ENCODE data around the gene C1orf35.
A peak's percentile ranks its signal among the peaks of the same experiment; 100 is the strongest.

C1orf35 gene

GRCh38 chr1:228139406-228139930, 36.3 kb upstream of the C1orf35 start:
- Histone ChIP-seq H3K4me3 (peak overlapping the region; percentile 94), H3K9me3 (ENCODE audit: low read depth, low read length) (no peaks in the 10 kb centered on the region), H3K36me3 (ENCODE audit: insufficient read depth, low read length) (no peaks in the 10 kb centered on the region), H3K27ac (peak overlapping the region; percentile 54), H3K9ac (ENCODE audit: insufficient read length) (peak overlapping the region; percentile 68)
- TF ChIP-seq EZH2 (IDR thresholded peaks at IDR 0.05) (no peak), FOXP2 (optimal IDR thresholded peaks at IDR 0.05; ENCODE audit: control extremely low read depth, extremely low read length, insufficient read depth) (no peak), POLR2AphosphoS5 (IDR thresholded peaks at IDR 0.05; ENCODE audit: borderline replicate concordance, low read depth, low read length) (no peak; the same call in 1 of the 2 replicates)
- no peak for DNase-seq (ENCODE audit: low read depth, low spot score)

- H3K9me3 ChIP-seq (ENCODE audit: low read depth, low read length), result no peaks in the 10 kb centered on the region
- H3K36me3 ChIP-seq (ENCODE audit: insufficient read depth, low read length), result no peaks in the 10 kb centered on the region
- no peak overlapping the region for H3K4me3 ChIP-seq
- TF ChIP-seq POLR2AphosphoS5 (IDR thresholded peaks at IDR 0.05; ENCODE audit: borderline replicate concordance, low read depth, low read length) (no peak), FOXP2 (optimal IDR thresholded peaks at IDR 0.05; ENCODE audit: control extremely low read depth, extremely low read length, insufficient read depth) (no peak), EZH2 (IDR thresholded peaks at IDR 0.05) (no peak)
- H3K9ac ChIP-seq (ENCODE audit: insufficient read length), result no peak overlapping the region
- no peak for DNase-seq (ENCODE audit: low read depth, low spot score)
- no peak overlapping the region for H3K27ac ChIP-seq
Observed at GRCh38 chr1:228136901-228137300, 33.8 kb upstream of the C1orf35 start.

- Histone ChIP-seq H3K27ac (no peak overlapping the region), H3K36me3 (ENCODE audit: insufficient read depth, low read length) (no peaks in the 10 kb centered on the region), H3K4me3 (no peak overlapping the region), H3K9ac (ENCODE audit: insufficient read length) (no peak overlapping the region), H3K9me3 (ENCODE audit: low read depth, low read length) (no peaks in the 10 kb centered on the region)
- TF ChIP-seq POLR2AphosphoS5 (IDR thresholded peaks at IDR 0.05; ENCODE audit: borderline replicate concordance, low read depth, low read length) (no peak), FOXP2 (optimal IDR thresholded peaks at IDR 0.05; ENCODE audit: control extremely low read depth, extremely low read length, insufficient read depth) (no peak), EZH2 (IDR thresholded peaks at IDR 0.05) (no peak)
- no peak for DNase-seq (ENCODE audit: low read depth, low spot score)
Observed at GRCh38 chr1:228134591-228134990, 31.5 kb upstream of the C1orf35 start.

- DNase-seq (ENCODE audit: low read depth, low spot score), result no peak
- TF ChIP-seq POLR2AphosphoS5 (IDR thresholded peaks at IDR 0.05; ENCODE audit: borderline replicate concordance, low read depth, low read length), result no peak
- TF ChIP-seq FOXP2 (optimal IDR thresholded peaks at IDR 0.05; ENCODE audit: control extremely low read depth, extremely low read length, insufficient read depth), result no peak
- TF ChIP-seq EZH2 (IDR thresholded peaks at IDR 0.05), result no peak
Observed at GRCh38 chr1:228131766-228132165, 28.6 kb upstream of the C1orf35 start.

GRCh38 chr1:228125185-228125584, 22.1 kb upstream of the C1orf35 start:
- DNase-seq (ENCODE audit: low read depth, low spot score), result no peak
- Histone ChIP-seq H3K27ac (no peak overlapping the region), H3K36me3 (ENCODE audit: insufficient read depth, low read length) (no peaks in the 10 kb centered on the region), H3K9me3 (ENCODE audit: low read depth, low read length) (no peaks in the 10 kb centered on the region), H3K4me3 (no peak overlapping the region), H3K9ac (ENCODE audit: insufficient read length) (no peak overlapping the region)
- TF ChIP-seq EZH2 (IDR thresholded peaks at IDR 0.05), result no peak
- no peak for TF ChIP-seq POLR2AphosphoS5 (IDR thresholded peaks at IDR 0.05; ENCODE audit: borderline replicate concordance, low read depth, low read length)
- TF ChIP-seq FOXP2 (optimal IDR thresholded peaks at IDR 0.05; ENCODE audit: control extremely low read depth, extremely low read length, insufficient read depth), result no peak

More at GRCh38 chr1:228131766-228132165, 28.6 kb upstream of the C1orf35 start:
- Histone ChIP-seq H3K9ac (ENCODE audit: insufficient read length) (no peak overlapping the region), H3K4me3 (no peak overlapping the region), H3K27ac (no peak overlapping the region), H3K36me3 (ENCODE audit: insufficient read depth, low read length) (no peaks in the 10 kb centered on the region), H3K9me3 (ENCODE audit: low read depth, low read length) (no peaks in the 10 kb centered on the region)

GRCh38 chr1:228123505-228123904, 20.4 kb upstream of the C1orf35 start:
- Histone ChIP-seq H3K9me3 (ENCODE audit: low read depth, low read length) (0 out of 2 replicates have a peak, but pooled peaks cover 2% of the 10 kb centered on the region), H3K36me3 (ENCODE audit: insufficient read depth, low read length) (no peaks in the 10 kb centered on the region), H3K4me3 (no peak overlapping the region), H3K9ac (ENCODE audit: insufficient read length) (no peak overlapping the region), H3K27ac (no peak overlapping the region)
- TF ChIP-seq EZH2 (IDR thresholded peaks at IDR 0.05), result no peak
- no peak for TF ChIP-seq POLR2AphosphoS5 (IDR thresholded peaks at IDR 0.05; ENCODE audit: borderline replicate concordance, low read depth, low read length)
- no peak for TF ChIP-seq FOXP2 (optimal IDR thresholded peaks at IDR 0.05; ENCODE audit: control extremely low read depth, extremely low read length, insufficient read depth)
- DNase-seq (ENCODE audit: low read depth, low spot score), result no peak

DNA sequence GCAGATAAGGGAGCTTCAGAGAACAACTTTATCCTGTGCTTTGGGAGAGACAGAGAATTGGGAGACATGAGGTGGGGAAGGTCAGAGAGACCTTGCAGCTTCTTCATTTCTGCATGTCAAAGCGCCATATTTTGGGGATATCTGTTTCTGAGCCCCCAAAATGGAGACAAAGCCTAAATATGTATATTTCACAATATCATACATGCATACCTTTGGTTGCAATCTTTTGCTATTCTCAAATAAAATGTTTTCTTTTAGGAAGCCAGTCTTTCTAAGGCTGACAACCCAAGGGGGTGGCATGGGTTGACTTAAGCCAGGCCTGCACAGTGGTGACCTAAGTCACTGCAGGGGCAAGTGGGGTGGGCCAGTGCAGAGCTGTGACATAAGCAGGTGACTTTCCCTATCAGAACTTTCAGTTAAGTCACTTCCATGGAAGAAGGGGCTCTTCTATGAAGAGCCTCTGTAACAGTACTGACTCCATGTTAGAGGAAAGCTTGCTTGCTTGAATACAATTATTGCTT, 19.9 kb upstream of the C1orf35 start:
- DNase-seq (ENCODE audit: low read depth, low spot score), result no peak
- Histone ChIP-seq H3K27ac (no peak overlapping the region), H3K4me3 (no peak overlapping the region), H3K9ac (ENCODE audit: insufficient read length) (no peak overlapping the region), H3K36me3 (ENCODE audit: insufficient read depth, low read length) (no peaks in the 10 kb centered on the region), H3K9me3 (ENCODE audit: low read depth, low read length) (peaks cover 5% of the 10 kb centered on the region; the same call in 1 of the 2 replicates)
- no peak for TF ChIP-seq FOXP2 (optimal IDR thresholded peaks at IDR 0.05; ENCODE audit: control extremely low read depth, extremely low read length, insufficient read depth)
- TF ChIP-seq POLR2AphosphoS5 (IDR thresholded peaks at IDR 0.05; ENCODE audit: borderline replicate concordance, low read depth, low read length), result no peak
- TF ChIP-seq EZH2 (IDR thresholded peaks at IDR 0.05), result no peak

DNA sequence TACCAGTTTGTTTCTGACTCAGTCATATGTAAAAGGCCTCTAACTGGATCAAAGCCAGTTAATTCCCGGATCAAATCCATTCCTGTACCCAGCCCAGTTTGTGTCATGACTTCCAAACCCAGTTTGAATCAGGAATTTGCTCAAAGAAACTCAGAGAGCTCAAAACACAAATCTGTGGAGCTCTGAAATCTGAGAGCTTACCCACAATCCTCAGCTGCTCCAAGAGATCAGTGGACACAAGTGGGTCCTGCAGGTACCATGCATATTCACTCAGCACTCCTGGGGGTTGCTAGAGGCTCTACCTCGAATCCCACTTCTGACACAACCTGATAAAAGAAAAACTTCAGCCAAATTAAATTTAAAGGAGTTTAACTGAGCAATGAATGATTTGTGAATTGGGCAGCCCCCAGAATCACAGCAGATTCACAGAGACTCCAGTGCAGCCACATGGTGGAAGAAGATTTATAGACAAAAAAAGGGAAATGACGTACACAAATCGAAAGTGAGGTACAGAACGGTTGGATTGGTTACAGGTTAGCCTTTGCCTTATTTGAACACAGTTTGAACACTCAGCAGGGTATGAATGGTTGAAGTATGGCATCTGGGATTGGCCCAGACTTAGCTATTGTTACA, 17.8 kb upstream of the C1orf35 start:
- Histone ChIP-seq H3K36me3 (ENCODE audit: insufficient read depth, low read length) (no peaks in the 10 kb centered on the region), H3K9me3 (ENCODE audit: low read depth, low read length) (peaks cover 8% of the 10 kb centered on the region; the same call in 1 of the 2 replicates), H3K27ac (no peak overlapping the region), H3K9ac (ENCODE audit: insufficient read length) (no peak overlapping the region), H3K4me3 (no peak overlapping the region)
- TF ChIP-seq POLR2AphosphoS5 (IDR thresholded peaks at IDR 0.05; ENCODE audit: borderline replicate concordance, low read depth, low read length), result no peak
- no peak for TF ChIP-seq FOXP2 (optimal IDR thresholded peaks at IDR 0.05; ENCODE audit: control extremely low read depth, extremely low read length, insufficient read depth)
- TF ChIP-seq EZH2 (IDR thresholded peaks at IDR 0.05), result no peak
- no peak for DNase-seq (ENCODE audit: low read depth, low spot score)

Measured in SK-N-MC (cell line).